Stomach (tissue), 4 donors: ENCODE results near the gene SART1.

Experiments
- CTCF ChIP-seq, 7 experiments: fragments of 450-650 bp in 4 of 7; fragments of 200-600 bp in 3 of 7; sonication (generic) in 3 of 7; IDR thresholded peaks; one replicate each; pipeline ENCODE4 v1.5.1; 2016 to 2019; ENCODE audit warnings: antibody characterized with exemption in 7 of 7, control low read depth in 2 of 7, mild to moderate bottlenecking in 1 of 7
- POLR2A ChIP-seq, 4 donors: fragments of 450-650 bp; IDR thresholded peaks; one replicate each; pipeline ENCODE4 v1.6.1; 2016; ENCODE audit warnings: antibody characterized with exemption in 4 of 4, control low read depth in 2 of 4, mild to moderate bottlenecking in 1 of 4, moderate library complexity in 1 of 4
- POLR2AphosphoS5 ChIP-seq, 3 donors: sonication (generic); formaldehyde crosslinking; IDR thresholded peaks; one replicate each; pipeline ENCODE4 v1.6.1; 2016; ENCODE audit warnings: antibody characterized with exemption in 3 of 3

GRCh38 chr11:66020618-66021357 is 59.3 kb downstream of the SART1 start:
- no peak for TF ChIP-seq CTCF (IDR thresholded peaks at IDR 0.05)
- no peak for TF ChIP-seq POLR2A (IDR thresholded peaks at IDR 0.05)
- no peak for TF ChIP-seq POLR2AphosphoS5 (IDR thresholded peaks at IDR 0.05)
